Panc1 (cell line): ENCODE measurements around the gene C1S. TPM values are rescaled to one million over a fixed set of nuclear protein-coding genes. Genes with fewer than 3 reads are reported as not detected.

Experiments
- ATAC-seq: fragments of 200-7000 bp; cut with Tn5 transposase; 2 replicates; pipeline ENCODE4 v1.9.1; 2020; ENCODE audit warnings: mild to moderate bottlenecking, moderate library complexity
- BruUV-seq: library from RNA; stranded (reverse); fragments of 400-500 nt; replicated peaks from 2 replicates; lab custom pipeline; 2021; lab: Mats Ljungman, UMichigan
- CTCF ChIA-PET: fragments of 300-600 bp; sonication (Branson Sonifier 250); formaldehyde crosslinking; loops from one replicate; lab custom pipeline; 2022; ENCODE audit warnings: antibody characterized with exemption; lab: Charles Lee
- POLR2A ChIA-PET: fragments of 300-600 bp; sonication (Branson Sonifier 250); formaldehyde crosslinking; loops from one replicate; lab custom pipeline; 2022; ENCODE audit warnings: antibody characterized with exemption; lab: Charles Lee
- DNase-seq: peaks from one replicate; pipeline ENCODE4 v3.0.0-alpha.2; 2010; ENCODE audit warnings: low read depth, low spot score
- H3K27ac ChIP-seq: 2 replicates; pipeline ENCODE4 v1.5.1; 2011; ENCODE audit warnings: mild to moderate bottlenecking, low read length, inconsistent platforms
- H3K27me3 ChIP-seq: fragments of 200-500 bp; sonication (Bioruptor generic); 2 replicates; pipeline ENCODE4 v1.6.0; 2014; ENCODE audit warnings: low read length, inconsistent platforms; ENCODE audit not compliant: control insufficient read depth, insufficient read depth
- H3K36me3 ChIP-seq: fragments of 200-500 bp; sonication (Bioruptor generic); 2 replicates; pipeline ENCODE4 v1.5.1; 2014; ENCODE audit warnings: inconsistent platforms, mild to moderate bottlenecking, low read length, moderate library complexity; ENCODE audit not compliant: control insufficient read depth, insufficient read depth
- H3K4me1 ChIP-seq: 2 replicates; pipeline ENCODE4 v1.5.1; 2011; ENCODE audit warnings: inconsistent platforms, mild to moderate bottlenecking, low read length, moderate library complexity; ENCODE audit not compliant: control insufficient read depth, insufficient read depth
- H3K4me3 ChIP-seq, 2 experiments: 2 replicates each; pipeline ENCODE4 v1.5.1; 2011 to 2012; ENCODE audit warnings: low read depth in 2 of 2, low read length in 2 of 2, mild to moderate bottlenecking in 2 of 2, inconsistent platforms in 1 of 2, moderate library complexity in 1 of 2
- H3K9me3 ChIP-seq: fragments of 200-500 bp; sonication (Bioruptor generic); 2 replicates; pipeline ENCODE4 v1.5.1; 2014; ENCODE audit warnings: low read depth, mild to moderate bottlenecking, inconsistent platforms, low read length, moderate library complexity; ENCODE audit not compliant: control insufficient read depth, insufficient read depth
- POLR2AphosphoS5 ChIP-seq: IDR thresholded peaks from 2 replicates; pipeline ENCODE4 v1.6.1; 2012; ENCODE audit warnings: mild to moderate bottlenecking, low read depth, low read length, moderate library complexity
- SIN3A ChIP-seq: IDR thresholded peaks from 2 replicates; pipeline ENCODE4 v1.6.1; 2012; ENCODE audit warnings: low read depth, mild to moderate bottlenecking, low read length, moderate library complexity, borderline replicate concordance; ENCODE audit not compliant: insufficient read depth
- TCF7L2 ChIP-seq: IDR thresholded peaks from 2 replicates; pipeline ENCODE4 v1.6.1; 2011; ENCODE audit warnings: mild to moderate bottlenecking, low read depth, low read length, inconsistent platforms
- in situ Hi-C: cut with HindIII; loops from 2 replicates; pipeline ENCODE4 v1.10.0; 2016; ENCODE audit warnings: low sequenced_read_pairs, low pct_unique_long_range_greater_than_20kb
- intact Hi-C: fragments of 100-400 bp; cut with micrococcal nuclease; formaldehyde crosslinking; loops from one replicate; pipeline ENCODE4 v1.10.0; 2022; ENCODE audit not compliant: unreplicated experiment
- total RNA-seq: library from RNA; stranded (reverse); gene quantifications from one replicate; pipeline ENCODE4 v1.2.1, GENCODE V29; 2021; ENCODE audit not compliant: unreplicated experiment
- TF ChIP-seq, protein P1 (sequence below), 2 experiments: IDR thresholded peaks; 2 replicates each; pipeline ENCODE4 v1.6.1; 2011 to 2012; ENCODE audit warnings: low read depth in 2 of 2, control low read depth in 1 of 2, low read length in 1 of 2, mild to moderate bottlenecking in 1 of 2, moderate library complexity in 1 of 2; ENCODE audit not compliant: insufficient read depth in 1 of 2
- TF ChIP-seq, protein P2 (sequence below): fragments of 450-650 bp; IDR thresholded peaks from 2 replicates; pipeline ENCODE4 v1.5.1; 2017; ENCODE audit warnings: mild to moderate bottlenecking

Gene C1S
- total RNA-seq, 1 experiment from 2014 or later, result 1.8 TPM

DNA sequence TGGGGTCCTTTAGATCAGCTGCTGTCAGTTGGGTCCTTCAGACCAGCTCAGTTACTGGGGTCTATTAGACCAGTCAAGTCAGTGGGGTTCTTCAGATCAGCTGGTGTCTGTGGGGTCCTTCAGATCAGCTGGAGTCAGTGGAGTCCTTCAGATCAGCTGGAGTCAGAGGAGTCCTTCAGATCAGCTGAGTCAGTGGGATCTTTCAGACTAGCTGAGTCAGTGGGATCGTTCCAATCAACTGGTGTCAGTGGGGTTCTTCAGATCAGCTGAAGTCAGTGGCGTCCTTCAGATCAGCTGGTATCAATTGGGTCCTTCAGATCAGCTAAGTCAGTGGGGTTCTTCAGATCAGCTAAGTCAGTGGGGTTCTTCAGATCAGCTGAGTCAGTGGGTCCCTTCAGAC is 27.5 kb upstream of the C1S start:
- in situ Hi-C loops, result no loop called here
- DNase-seq (no peak), ATAC-seq (no peak)
- intact Hi-C loops, result no loop called here
- Histone ChIP-seq H3K4me3 (no peak overlapping the region), H3K4me1 (no peaks in the 10 kb centered on the region), H3K27ac (no peak overlapping the region), H3K27me3 (no peaks in the 10 kb centered on the region), H3K36me3 (no peaks in the 10 kb centered on the region), H3K9me3 (no peaks in the 10 kb centered on the region)
- no TSS peak for BruUV-seq
- ChIA-PET CTCF (interaction anchor here (0.6 kb wide), 1 partner anchor 8 kb away, joined by 3 read pairs; no protein-coding TSS in a partner anchor), POLR2A (no interaction called here)
- TF ChIP-seq, protein P1, sequence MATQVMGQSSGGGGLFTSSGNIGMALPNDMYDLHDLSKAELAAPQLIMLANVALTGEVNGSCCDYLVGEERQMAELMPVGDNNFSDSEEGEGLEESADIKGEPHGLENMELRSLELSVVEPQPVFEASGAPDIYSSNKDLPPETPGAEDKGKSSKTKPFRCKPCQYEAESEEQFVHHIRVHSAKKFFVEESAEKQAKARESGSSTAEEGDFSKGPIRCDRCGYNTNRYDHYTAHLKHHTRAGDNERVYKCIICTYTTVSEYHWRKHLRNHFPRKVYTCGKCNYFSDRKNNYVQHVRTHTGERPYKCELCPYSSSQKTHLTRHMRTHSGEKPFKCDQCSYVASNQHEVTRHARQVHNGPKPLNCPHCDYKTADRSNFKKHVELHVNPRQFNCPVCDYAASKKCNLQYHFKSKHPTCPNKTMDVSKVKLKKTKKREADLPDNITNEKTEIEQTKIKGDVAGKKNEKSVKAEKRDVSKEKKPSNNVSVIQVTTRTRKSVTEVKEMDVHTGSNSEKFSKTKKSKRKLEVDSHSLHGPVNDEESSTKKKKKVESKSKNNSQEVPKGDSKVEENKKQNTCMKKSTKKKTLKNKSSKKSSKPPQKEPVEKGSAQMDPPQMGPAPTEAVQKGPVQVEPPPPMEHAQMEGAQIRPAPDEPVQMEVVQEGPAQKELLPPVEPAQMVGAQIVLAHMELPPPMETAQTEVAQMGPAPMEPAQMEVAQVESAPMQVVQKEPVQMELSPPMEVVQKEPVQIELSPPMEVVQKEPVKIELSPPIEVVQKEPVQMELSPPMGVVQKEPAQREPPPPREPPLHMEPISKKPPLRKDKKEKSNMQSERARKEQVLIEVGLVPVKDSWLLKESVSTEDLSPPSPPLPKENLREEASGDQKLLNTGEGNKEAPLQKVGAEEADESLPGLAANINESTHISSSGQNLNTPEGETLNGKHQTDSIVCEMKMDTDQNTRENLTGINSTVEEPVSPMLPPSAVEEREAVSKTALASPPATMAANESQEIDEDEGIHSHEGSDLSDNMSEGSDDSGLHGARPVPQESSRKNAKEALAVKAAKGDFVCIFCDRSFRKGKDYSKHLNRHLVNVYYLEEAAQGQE (IDR thresholded peaks at IDR 0.05; ENCODE audit: insufficient read depth in 1 of 2, low read depth in 2 of 2, low read length in 1 of 2), result no peak
- TF ChIP-seq TCF7L2, result no peak
- no peak for TF ChIP-seq SIN3A
- TF ChIP-seq, protein P2, sequence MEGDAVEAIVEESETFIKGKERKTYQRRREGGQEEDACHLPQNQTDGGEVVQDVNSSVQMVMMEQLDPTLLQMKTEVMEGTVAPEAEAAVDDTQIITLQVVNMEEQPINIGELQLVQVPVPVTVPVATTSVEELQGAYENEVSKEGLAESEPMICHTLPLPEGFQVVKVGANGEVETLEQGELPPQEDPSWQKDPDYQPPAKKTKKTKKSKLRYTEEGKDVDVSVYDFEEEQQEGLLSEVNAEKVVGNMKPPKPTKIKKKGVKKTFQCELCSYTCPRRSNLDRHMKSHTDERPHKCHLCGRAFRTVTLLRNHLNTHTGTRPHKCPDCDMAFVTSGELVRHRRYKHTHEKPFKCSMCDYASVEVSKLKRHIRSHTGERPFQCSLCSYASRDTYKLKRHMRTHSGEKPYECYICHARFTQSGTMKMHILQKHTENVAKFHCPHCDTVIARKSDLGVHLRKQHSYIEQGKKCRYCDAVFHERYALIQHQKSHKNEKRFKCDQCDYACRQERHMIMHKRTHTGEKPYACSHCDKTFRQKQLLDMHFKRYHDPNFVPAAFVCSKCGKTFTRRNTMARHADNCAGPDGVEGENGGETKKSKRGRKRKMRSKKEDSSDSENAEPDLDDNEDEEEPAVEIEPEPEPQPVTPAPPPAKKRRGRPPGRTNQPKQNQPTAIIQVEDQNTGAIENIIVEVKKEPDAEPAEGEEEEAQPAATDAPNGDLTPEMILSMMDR, result no peak
- no peak for TF ChIP-seq POLR2AphosphoS5

DNA sequence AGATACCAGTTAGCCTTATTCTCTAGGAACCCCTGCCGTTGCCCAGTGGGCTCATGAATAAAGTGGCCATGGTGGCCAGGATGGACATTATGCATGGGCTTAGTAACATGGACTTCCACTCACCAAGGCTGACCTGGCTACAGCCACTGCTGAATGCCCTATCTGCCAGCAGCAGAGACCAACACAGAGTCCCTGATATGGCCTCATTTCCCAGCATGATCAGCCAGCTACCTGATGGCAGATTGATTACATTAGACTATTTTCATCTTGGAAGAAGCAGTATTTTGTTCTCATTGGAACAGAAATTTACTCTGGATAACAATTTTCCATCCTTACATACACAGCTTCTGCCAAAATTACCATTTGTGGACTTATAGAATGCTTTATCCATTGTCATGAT is 26.1 kb upstream of the C1S start:
- CTCF ChIA-PET, result no interaction called here
- no peaks in the 10 kb centered on the region for H3K4me1 ChIP-seq
- no TSS peak for BruUV-seq

More for the DNA sequence above, 26.1 kb upstream of the C1S start:
- no peaks in the 10 kb centered on the region for H3K9me3 ChIP-seq
- H3K36me3 ChIP-seq, result no peaks in the 10 kb centered on the region
- in situ Hi-C loops, result no loop called here
- H3K27ac ChIP-seq, result no peak overlapping the region
- no peak overlapping the region for H3K4me3 ChIP-seq
- POLR2A ChIA-PET, result no interaction called here
- intact Hi-C loops, result no loop called here
- TF ChIP-seq TCF7L2, result no peak
- no peak for TF ChIP-seq POLR2AphosphoS5
- TF ChIP-seq, protein P2, result no peak
- TF ChIP-seq, protein P1 (IDR thresholded peaks at IDR 0.05; ENCODE audit: insufficient read depth in 1 of 2, low read depth in 2 of 2, low read length in 1 of 2), result no peak
- TF ChIP-seq SIN3A, result no peak
- ATAC-seq (no peak), DNase-seq (no peak)
- H3K27me3 ChIP-seq, result no peaks in the 10 kb centered on the region
